ENCODE measurements around the gene SELE.
"Not testable (repeated sequence)": the region's sequence is repeated elsewhere in the genome, so short reads cannot be mapped to it uniquely, and the experiment has no call there.

The SELE gene

DNA sequence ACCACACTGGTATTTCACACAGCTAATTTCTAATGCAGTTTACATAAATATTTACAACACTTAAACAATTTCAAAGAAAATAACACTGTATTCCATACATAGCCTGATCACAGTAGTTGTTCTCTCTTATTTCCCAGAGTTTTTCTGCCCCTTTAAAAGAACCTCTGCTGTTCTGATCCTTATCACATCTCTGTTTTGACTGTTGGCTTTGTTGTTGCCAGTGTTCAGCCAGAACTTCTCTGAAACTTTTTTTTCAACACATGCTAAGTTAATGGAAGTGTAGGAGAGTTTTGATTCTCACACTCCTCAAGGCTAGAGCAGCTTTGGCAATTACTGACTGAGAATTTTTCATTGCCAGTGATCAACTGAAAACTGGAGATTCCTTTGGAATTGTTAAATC is 11.1 kb downstream of the SELE start:
- DNase-seq = no peak

DNA sequence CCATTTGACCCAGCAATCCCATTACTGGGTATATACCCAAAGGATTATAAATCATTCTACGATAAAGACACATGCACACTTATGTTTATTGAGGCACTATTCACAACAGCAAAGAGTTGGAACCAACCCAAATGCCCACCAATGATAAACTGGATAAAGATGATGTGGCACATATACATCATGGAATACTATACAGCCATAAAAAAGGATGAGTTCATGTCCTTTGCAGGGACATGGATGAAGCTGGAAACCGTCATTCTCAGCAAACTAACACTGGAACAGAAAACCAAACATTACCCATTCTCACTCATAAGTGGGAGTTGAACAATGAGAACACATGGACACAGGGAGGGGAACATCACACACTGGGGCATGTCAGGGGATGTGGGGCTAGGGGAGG is 18.8 kb downstream of the SELE start:
- DNase-seq = not testable (repeated sequence)

- not testable (repeated sequence) for DNase-seq
Measured at GRCh38 chr1:169713090-169713489, 20.8 kb downstream of the SELE start.

DNA sequence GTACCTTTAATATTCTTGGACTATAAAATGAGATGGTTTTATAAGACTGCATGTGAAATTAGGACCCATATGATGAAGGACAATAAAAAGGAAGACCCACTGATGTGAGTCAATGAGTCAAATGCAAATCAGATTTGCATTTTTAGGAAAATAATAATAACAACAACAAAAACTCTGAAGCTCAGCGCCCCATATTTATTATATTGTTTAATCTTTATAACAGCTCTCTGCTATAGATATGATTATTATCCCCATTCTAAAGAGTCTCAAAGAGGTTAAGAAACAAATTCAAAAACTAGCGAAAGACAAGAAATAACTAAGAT is 21.6 kb downstream of the SELE start:
- no peak for DNase-seq

GRCh38 chr1:169711469-169712308 is 22.2 kb downstream of the SELE start, which contains the start of gene SELL:
TSS of gene SELL (minus strand) at chr1:169711620. CDS start at chr1:169711498, 122 bp downstream.
- DNase-seq = peak; percentile 35 to 40

DNA sequence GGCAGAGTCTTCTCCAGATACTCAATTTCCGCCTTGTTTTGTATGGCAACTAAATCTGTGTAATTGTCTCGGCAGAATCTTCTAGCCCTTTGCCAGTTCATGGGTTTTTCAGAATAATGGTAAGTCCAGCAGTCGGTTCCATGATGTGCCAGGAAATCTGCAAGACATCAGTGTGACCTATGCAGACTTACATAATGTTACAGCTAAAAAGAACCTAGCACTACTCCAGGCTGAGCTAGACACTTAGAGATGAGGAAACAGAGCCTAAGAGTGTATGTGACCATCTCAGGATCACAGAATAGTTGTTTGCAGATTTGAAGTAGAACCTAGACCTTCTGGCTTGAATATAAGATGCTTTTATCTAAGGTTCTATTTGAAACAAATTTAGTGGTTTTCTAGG is 25.2 kb downstream of the SELE start:
- no peak for DNase-seq

DNA sequence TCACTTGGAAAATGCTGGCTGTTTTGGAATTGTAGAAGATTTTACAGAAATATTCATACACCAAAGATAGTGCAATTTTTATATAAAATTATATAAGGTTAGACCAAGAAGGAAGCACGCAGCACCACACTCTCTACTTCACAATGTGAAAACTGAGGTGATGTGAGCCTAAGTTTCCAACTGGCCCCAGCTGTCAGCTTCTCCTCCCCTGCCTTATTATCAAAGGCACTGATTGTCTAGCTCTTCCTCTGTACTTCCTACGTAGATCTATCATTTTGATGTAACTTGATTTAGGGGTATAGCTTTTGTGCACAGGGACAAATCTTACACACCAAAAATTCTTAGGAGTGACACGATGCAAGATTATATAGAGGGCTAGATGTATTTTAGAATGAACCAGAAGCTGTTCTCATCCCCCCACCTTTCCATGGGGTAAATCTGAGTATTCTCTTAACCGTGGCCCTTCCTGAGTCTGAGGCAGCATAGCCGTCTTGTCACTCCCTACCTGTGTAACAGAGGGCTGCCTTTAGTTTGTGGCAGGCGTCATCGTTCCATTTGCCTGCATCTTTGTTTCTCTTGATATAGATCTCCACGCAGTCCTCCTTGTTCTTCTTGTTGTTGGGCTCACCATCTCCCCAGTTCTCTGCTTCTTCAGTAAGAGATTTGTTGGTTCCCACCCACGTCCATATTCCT is 25.8 kb downstream of the SELE start:
- DNase-seq = no peak

GRCh38 chr1:169704797-169705196 is 29.1 kb downstream of the SELE start:
- no peak for DNase-seq

GRCh38 chr1:169701261-169702005 is 32.4 kb downstream of the SELE start:
- no peak for DNase-seq

DNA sequence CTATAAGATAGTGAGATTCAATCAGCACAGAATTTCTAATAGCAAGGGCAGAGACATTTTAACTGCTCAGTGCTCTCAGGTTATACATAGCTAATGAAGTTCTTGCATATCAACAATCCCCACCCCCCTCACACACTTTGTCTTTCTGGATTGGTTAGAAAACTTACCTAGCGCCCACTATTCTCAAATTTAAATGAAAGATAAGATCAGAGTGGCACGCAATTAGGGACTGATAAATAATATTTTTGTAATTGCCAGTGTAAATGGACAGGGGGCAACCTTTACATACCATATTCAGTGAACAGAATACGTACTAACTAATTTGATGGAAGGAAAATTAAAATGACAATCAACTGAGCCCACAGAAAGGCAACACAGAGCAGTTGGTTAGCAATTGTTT is 34.2 kb downstream of the SELE start:
- DNase-seq = no peak

DNA sequence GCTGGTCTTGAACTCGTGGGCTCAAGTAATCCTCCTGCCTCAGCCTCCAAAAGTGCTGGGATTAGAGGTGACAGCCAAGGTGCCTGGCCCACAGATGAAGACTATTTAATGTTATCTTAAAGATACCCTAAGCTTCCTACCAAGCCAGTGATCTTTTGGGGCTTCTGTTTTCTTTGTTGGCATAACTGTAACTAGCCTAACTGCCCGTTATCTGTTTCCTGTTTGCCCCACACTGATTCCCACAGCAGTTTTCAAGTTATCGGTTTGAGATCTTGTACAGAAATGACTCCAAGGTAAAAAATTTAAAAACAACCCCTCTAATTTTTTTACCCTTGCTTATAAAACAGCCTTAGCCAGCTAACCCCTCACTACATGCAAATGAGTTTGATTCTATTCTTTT is 34.9 kb downstream of the SELE start:
- DNase-seq = no peak

- no peak for DNase-seq
Measured at GRCh38 chr1:169697755-169698154, 36.1 kb downstream of the SELE start.

- no peak for DNase-seq
Measured at GRCh38 chr1:169696273-169697100, 37.4 kb downstream of the SELE start.

DNA sequence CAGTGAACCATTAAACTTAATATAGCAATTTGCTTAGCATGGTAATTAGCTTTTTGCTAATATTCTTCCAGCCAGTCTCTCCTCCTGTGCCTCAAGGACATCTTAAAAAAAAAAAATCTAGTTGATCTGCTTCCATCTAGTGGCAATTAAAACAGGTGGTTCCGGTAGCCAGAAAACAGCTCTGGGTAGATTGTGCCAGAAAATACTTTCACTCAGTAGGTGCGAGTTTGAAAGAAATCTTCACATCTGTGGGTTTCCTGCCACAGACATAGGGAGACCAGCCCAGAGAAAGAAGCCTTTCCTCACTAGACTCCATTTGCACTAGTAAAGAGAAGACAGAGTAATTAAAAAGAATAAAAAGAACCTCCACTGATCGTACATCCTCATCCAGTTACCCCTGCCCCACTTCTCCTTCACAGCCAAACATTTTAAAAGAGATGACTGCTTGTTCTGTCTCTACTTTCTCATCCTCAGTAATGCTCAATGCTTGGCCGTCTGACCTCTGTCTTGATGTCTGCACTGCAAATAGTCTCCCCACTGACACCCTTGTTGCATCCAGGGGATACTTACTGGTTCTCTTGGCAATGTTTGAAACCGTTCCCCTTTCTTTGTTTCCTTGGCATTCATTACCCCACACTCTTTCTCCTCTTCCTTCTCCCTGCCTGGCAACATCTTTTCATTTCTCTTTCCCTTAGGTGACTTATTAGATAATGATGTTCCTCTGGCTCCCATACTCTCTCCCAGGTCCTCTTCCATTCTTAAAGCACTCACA is 39.4 kb downstream of the SELE start:
- DNase-seq = no peak

DNA sequence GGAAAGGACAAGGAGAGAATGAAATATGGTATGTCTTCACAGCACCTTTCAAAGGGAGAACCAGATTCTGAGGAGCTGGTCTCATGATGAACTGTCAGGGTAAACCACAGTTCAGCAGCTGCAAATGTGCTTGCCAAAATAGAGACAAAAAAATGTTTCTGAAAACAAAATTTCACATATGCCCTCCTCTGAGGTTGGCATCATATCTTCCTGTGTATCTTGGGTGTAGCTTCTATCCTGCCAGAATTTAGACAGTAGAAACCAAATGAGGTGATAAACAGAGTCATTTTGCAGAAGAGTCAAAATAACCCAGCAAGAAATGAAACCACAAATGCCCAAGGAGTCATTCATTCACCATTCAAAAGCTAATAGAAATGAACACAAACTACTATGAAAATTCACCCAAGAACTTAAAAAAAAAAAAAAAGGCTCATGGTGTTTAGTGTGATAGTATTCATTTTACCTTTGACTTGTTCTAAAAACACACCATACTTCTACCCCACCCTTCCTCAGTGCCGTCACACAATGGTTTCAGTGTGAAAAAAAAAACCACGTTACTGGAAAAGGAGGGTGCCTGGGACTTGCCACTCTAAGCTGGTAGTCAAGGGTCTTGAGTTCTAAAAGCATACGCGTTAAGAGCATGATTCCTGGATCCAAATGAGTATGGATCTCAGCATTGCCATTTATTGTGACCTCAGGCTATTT is 41.0 kb downstream of the SELE start:
- DNase-seq = no peak

GRCh38 chr1:169690489-169690888 is 43.4 kb downstream of the SELE start:
- DNase-seq = no peak

- DNase-seq = no peak
Measured at GRCh38 chr1:169689395-169689794, 44.5 kb downstream of the SELE start.

GRCh38 chr1:169688377-169688776 is 45.5 kb downstream of the SELE start:
- DNase-seq = not testable (repeated sequence)

DNA sequence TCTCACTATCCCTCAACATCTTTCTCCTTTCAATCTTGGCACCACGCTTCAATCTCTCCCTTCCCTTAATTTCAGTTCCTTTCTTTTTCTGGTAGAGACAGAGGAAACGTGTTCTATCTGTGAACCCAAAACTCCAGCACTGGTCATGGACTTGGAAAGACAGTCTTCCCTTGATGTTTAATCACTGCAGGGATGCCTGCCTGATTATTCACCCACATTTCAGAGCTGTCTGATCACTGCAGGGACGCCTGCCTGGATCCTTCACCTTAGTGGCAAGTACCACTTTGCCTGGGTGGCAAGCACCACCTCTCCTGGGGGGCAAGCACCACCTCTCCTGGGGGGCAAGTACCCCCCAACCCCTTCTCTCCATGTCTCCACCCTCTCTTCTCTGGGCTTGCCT is 50.2 kb downstream of the SELE start:
- DNase-seq = no peak

DNA sequence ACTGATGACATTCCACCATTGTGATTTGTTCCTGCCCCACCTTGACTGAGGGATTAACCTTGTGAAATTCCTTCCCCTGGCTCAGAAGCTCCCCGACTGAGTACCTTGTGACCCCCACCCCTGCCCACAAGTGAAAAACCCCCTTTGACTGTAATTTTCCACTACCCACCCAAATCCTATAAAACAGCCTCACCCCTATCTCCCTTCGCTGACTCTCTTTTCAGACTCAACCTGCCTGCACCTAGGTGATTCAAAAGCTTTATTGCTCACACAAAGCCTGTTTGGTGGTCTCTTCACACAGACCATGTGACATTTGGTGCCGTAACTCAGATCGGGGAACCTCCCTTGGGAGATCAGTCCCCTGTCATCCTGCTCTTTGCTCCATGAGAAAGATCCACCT is 50.7 kb downstream of the SELE start:
- DNase-seq = not testable (repeated sequence)

GRCh38 chr1:169682071-169682470 is 51.8 kb downstream of the SELE start:
- DNase-seq = no peak

Measured in NCI-H1930 (cell line).